ENCODE results near the gene VMP1. TPM values are rescaled to one million over a fixed set of nuclear protein-coding genes. Genes with fewer than 3 reads are reported as not detected.
A peak's percentile ranks its signal among the peaks of the same experiment; 100 is the strongest.

Gene VMP1
- total and polyA plus RNA-seq, 12 donors: 20.5 to 98.9 (median 50.6) TPM

GRCh38 chr17:59856859-59857794 lies 149.7 kb downstream of the VMP1 start:
- Histone ChIP-seq H3K9me3 (no peaks in the 10 kb centered on the region), H3K4me1 (peaks cover 0 to 40% (median 5%) of the 10 kb centered on the region in 9 donors), H3K4me3 (no peak overlapping the region), H3K27me3 (no peaks in the 10 kb centered on the region), H3K27ac (peak overlapping the region in 2 of 10 donors; percentile 13 to 46), H3K36me3 (peaks cover 0 to 41% (median 11%) of the 10 kb centered on the region in 9 donors)
- ATAC-seq (no peak), DNase-seq (no peak)
- no peak for TF ChIP-seq CTCF (IDR thresholded peaks at IDR 0.05)
- 95 to 98% methylated on average over 3 of the region's 3 CpGs for whole genome bisulfite sequencing, 2 donors
- intact Hi-C loops (cut with DNase I): no loop called here

DNA sequence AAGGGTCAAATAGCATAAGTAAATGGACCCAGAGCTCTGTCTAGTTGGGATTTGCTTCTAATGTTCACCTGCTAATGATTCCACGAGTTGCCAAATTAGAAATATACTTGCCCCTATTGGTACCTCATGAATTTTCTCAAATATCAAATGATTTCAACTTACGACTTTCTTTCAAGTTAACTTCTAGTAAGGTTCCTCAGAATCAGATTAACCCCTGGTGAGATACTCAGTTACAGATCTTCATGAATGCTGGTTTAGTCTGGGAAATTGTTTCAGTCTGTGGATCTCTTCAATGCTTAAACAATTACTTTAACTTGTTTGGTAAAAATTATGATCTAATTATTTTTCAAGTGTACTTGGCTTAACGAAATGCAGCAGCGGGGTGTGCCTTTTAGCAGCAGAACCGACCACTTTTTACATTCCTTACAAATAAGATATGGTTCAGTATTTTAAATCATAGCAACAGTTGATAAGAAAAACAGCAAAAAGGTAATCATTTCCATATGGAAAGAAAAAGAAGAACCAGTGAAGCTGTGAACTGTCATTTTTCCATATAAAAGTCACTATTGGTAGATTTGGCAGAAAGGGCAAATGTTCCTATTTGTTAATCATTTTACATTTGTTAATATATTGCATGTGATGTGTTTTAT lies 150.8 kb downstream of the VMP1 start:
- no peaks in the 10 kb centered on the region for H3K9me3 ChIP-seq
- no peaks in the 10 kb centered on the region for H3K27me3 ChIP-seq
- intact Hi-C loops (cut with DNase I): loop anchor here in 1 of 10 donors (2.0 kb wide), 1 partner anchor 105 kb away; no protein-coding TSS in a partner anchor
- DNase-seq: no peak
- no peak for TF ChIP-seq CTCF (IDR thresholded peaks at IDR 0.05)
- 85% methylated on average over 5 of the region's 5 CpGs for WGBS, 2 donors
- no peak overlapping the region for H3K27ac ChIP-seq
- peaks cover 0 to 52% (median 12%) of the 10 kb centered on the region in 9 donors for H3K36me3 ChIP-seq
- no peak overlapping the region for H3K4me3 ChIP-seq
- H3K4me1 ChIP-seq: peaks cover 0 to 28% (median 0%) of the 10 kb centered on the region in 9 donors
- no peak for ATAC-seq

- Histone ChIP-seq H3K27ac (no peak overlapping the region), H3K36me3 (peaks cover 0 to 59% (median 12%) of the 10 kb centered on the region in 9 donors), H3K4me3 (no peak overlapping the region), H3K27me3 (no peaks in the 10 kb centered on the region), H3K9me3 (no peaks in the 10 kb centered on the region), H3K4me1 (peaks cover 0 to 22% (median 0%) of the 10 kb centered on the region in 9 donors)
- WGBS, 2 donors: 74 to 75% methylated on average over 3 of the region's 3 CpGs
- ATAC-seq: no peak
- intact Hi-C loops (cut with DNase I): loop anchor here in 1 of 10 donors (2.0 kb wide), 1 partner anchor 106 kb away; no protein-coding TSS in a partner anchor
- DNase-seq: no peak
- TF ChIP-seq CTCF (IDR thresholded peaks at IDR 0.05): no peak
Observed at GRCh38 chr17:59858932-59859331, 151.5 kb downstream of the VMP1 start.

- DNase-seq (no peak), ATAC-seq (no peak)
- Histone ChIP-seq H3K4me3 (no peak overlapping the region), H3K9me3 (no peaks in the 10 kb centered on the region), H3K27me3 (no peaks in the 10 kb centered on the region), H3K4me1 (peaks cover 0 to 20% (median 0%) of the 10 kb centered on the region in 9 donors), H3K36me3 (peaks cover 0 to 64% (median 12%) of the 10 kb centered on the region in 9 donors), H3K27ac (no peak overlapping the region)
- intact Hi-C loops (cut with DNase I): loop anchor here in 2 of 10 donors (2.0 to 10.0 kb wide), 2 partner anchors 105 to 107 kb away; no protein-coding TSS in a partner anchor
- 85 to 93% methylated on average over 2 of the region's 2 CpGs for WGBS, 2 donors
- TF ChIP-seq CTCF (IDR thresholded peaks at IDR 0.05): peak in 8 of 9 donors; percentile 19 to 68 (median 60)
Observed at GRCh38 chr17:59859444-59860025, 152.1 kb downstream of the VMP1 start.
